Lung (tissue), 12 donors: ENCODE data around the gene PGAP1. TPM values are rescaled to one million over a fixed set of nuclear protein-coding genes. Genes with fewer than 3 reads are reported as not detected.

Source experiments
- ATAC-seq: fragments of 200-7000 bp; cut with Tn5 transposase; one replicate; pipeline ENCODE4 v1.9.1; 2020; ENCODE audit warnings: moderate number of reproducible peaks; ENCODE audit not compliant: insufficient read depth, low FRiP score
- DNase-seq, 3 donors: peaks; one replicate each; pipeline ENCODE4 v3.0.0-alpha.2; 2013 to 2017
- H3K27ac ChIP-seq, 2 donors: one replicate each; pipeline ENCODE4 v1.5.1; 2013; ENCODE audit warnings: mild to moderate bottlenecking in 2 of 2, moderate library complexity in 2 of 2, control low read depth in 1 of 2, inconsistent platforms in 1 of 2, low read depth in 1 of 2, low read length in 1 of 2
- H3K27me3 ChIP-seq, 3 donors: one replicate each; pipeline ENCODE4 v1.5.1; 2013; ENCODE audit warnings: low read length in 2 of 3; ENCODE audit not compliant: control insufficient read depth in 3 of 3, insufficient read depth in 3 of 3
- H3K36me3 ChIP-seq, 4 donors: one replicate each; pipeline ENCODE4 v1.5.1; 2013; ENCODE audit warnings: low read length in 4 of 4, mild to moderate bottlenecking in 1 of 4, moderate library complexity in 1 of 4; ENCODE audit not compliant: control insufficient read depth in 4 of 4, insufficient read depth in 4 of 4
- H3K4me1 ChIP-seq, 5 donors: one replicate each; pipeline ENCODE4 v1.5.1; 2013; ENCODE audit warnings: low read length in 5 of 5, mild to moderate bottlenecking in 2 of 5, moderate library complexity in 1 of 5; ENCODE audit not compliant: control insufficient read depth in 5 of 5, insufficient read depth in 5 of 5
- H3K4me3 ChIP-seq: one replicate; pipeline ENCODE4 v1.5.1; 2013; ENCODE audit warnings: mild to moderate bottlenecking, control low read depth, moderate library complexity
- H3K9ac ChIP-seq, 2 donors: one replicate each; pipeline ENCODE4 v1.5.1; 2013; ENCODE audit warnings: low read length in 2 of 2, control low read depth in 1 of 2; ENCODE audit not compliant: insufficient read depth in 1 of 2
- H3K9me3 ChIP-seq, 4 donors: one replicate each; pipeline ENCODE4 v1.5.1; 2013; ENCODE audit warnings: low read length in 3 of 4, mild to moderate bottlenecking in 1 of 4, moderate library complexity in 1 of 4; ENCODE audit not compliant: control insufficient read depth in 4 of 4, insufficient read depth in 3 of 4
- CTCF ChIP-seq: IDR thresholded peaks from 2 replicates; pipeline ENCODE4 v1.5.1; 2012; ENCODE audit warnings: mild to moderate bottlenecking; ENCODE audit errors: control extremely low read depth, extremely low read depth
- WGBS, 2 donors: extraction: QIAGEN DNeasy Blood & Tissue Kit; methylation state at CpG; one replicate each; pipeline ENCODE4 v1.1.7; 2013; 5-methylcytosine and 5-hydroxymethylcytosine counted together
- polyA plus RNA-seq, 2 donors: library from polyadenylated mRNA; stranded (reverse); fragments of 200-250 nt; gene quantifications; one replicate each; pipeline ENCODE4 v1.2.1, GENCODE V29; 2013
- total RNA-seq, 2 donors: library from RNA; depleted of rRNA in 1 of 2; stranded (reverse); fragments of >200 nt in 1 of 2; gene quantifications; one replicate each; pipeline ENCODE4 v1.2.1, GENCODE V29; 2014 to 2021
- donor health status: control.
- donor health status: control.
- donor health status: Bipolar disorder and iron deficiency.
- donor health status: healthy.
- donor health status: DM: yes; HTN: yes; CAD: no.

PGAP1 gene
- total and polyA plus RNA-seq, 4 donors: 1.4 to 34.1 (median 7.0) TPM

DNA sequence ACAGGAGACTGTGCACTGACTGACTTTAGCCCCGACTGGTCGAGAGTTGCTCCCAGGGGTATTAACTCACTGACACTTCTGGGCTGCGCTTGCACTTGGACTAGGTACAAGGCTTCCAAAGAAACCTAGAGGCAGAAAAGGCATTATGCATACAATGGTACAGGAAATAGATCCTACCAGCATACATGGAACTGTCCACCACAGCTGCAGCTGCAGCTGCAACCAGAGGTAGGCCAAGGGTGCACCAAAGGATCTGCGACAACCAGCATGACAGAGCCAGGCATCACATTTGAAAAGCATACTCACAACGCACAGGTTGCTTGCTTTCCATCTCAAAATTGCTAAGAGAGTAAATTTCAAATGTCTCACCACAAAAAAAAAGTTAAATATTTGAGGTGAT lies 22.6 kb upstream of the PGAP1 start:
- no peak for DNase-seq
- no peak for TF ChIP-seq CTCF
- Histone ChIP-seq H3K9me3 (no peaks in the 10 kb centered on the region), H3K36me3 (no peaks in the 10 kb centered on the region), H3K4me1 (no peaks in the 10 kb centered on the region), H3K27me3 (no peaks in the 10 kb centered on the region), H3K4me3 (no peak overlapping the region), H3K9ac (no peak overlapping the region), H3K27ac (no peak overlapping the region)
- ATAC-seq: no peak
- 71 to 77% methylated on average over 5 of the region's 5 CpGs for WGBS, 2 donors

DNA sequence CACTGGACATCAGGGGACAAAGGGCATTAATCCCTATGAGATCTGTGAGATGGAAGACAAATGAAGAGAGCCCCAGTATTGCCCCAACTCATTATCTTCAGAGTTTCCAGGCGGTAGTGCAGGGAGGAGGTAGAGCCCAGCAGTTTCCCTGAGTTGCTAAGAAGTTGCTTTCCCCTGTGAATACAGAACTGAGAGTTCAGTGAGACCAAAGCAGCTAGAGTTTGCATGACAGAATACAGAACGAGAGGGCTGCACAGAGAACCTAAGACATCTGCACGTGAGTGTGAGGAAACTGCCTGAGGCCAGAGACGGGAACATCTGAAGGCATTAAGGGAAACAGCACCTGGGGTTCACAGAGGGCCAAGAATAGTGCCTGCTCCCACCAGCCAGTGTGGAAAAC lies 18.1 kb upstream of the PGAP1 start:
- H3K4me3 ChIP-seq: no peak overlapping the region
- no peak for TF ChIP-seq CTCF
- H3K27ac ChIP-seq: no peak overlapping the region
- WGBS, 2 donors: 72 to 80% methylated on average over 4 of the region's 4 CpGs
- DNase-seq (no peak), ATAC-seq (no peak)
- no peaks in the 10 kb centered on the region for H3K36me3 ChIP-seq
- no peaks in the 10 kb centered on the region for H3K9me3 ChIP-seq
- no peaks in the 10 kb centered on the region for H3K27me3 ChIP-seq
- no peaks in the 10 kb centered on the region for H3K4me1 ChIP-seq
- H3K9ac ChIP-seq: no peak overlapping the region

DNA sequence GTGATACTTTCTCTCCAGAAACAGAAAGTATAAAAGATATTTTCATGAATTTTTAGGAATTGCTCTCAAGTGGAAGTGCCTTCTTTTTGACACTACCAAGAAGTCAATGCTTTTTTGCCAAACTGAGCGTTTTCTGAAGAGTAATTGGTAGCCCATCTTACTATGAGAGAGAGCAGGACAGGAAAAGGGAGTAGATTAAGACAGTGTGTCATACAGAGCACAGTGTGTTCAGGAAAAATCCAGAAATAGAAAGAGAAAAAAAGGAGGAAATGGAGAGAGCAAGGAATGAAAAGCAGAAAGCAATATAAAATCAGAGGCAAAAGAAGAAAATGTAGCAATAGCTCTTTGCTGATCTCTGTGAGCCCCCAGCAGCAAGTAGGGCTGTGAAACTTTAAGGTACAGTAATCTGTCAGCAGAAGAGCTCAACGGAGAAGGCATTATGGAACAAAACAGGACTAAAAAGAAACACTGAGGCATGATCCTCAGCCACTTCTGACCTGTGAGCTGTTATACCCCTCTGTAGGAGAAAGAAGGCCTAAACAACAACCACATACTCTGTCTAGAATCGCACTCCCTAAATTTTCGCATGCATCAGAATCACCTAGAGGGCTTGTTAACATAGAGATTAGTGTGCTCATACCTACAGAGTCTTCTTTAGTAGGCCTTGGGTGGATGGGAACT lies 15.0 kb upstream of the PGAP1 start:
- TF ChIP-seq CTCF: no peak
- Histone ChIP-seq H3K36me3 (no peaks in the 10 kb centered on the region), H3K9me3 (no peaks in the 10 kb centered on the region), H3K4me1 (no peaks in the 10 kb centered on the region), H3K27me3 (no peaks in the 10 kb centered on the region), H3K4me3 (no peak overlapping the region), H3K27ac (no peak overlapping the region), H3K9ac (no peak overlapping the region)
- no peak for ATAC-seq
- DNase-seq: no peak
- WGBS, 2 donors: 79 to 92% methylated on average over 4 of the region's 4 CpGs

- H3K36me3 ChIP-seq: no peaks in the 10 kb centered on the region
- no peak for DNase-seq
- no peak for ATAC-seq
- no peaks in the 10 kb centered on the region for H3K9me3 ChIP-seq
- no peak overlapping the region for H3K9ac ChIP-seq
- H3K4me3 ChIP-seq: no peak overlapping the region
- no peak overlapping the region for H3K27ac ChIP-seq
- H3K27me3 ChIP-seq: no peaks in the 10 kb centered on the region
- WGBS, 2 donors: 100% methylated on average over 1 of the region's 1 CpG
- no peaks in the 10 kb centered on the region for H3K4me1 ChIP-seq
- no peak for TF ChIP-seq CTCF
Observed at GRCh38 chr2:196939371-196939770, 12.9 kb upstream of the PGAP1 start.
